HG03354 (cell line): Measurements from ENCODE around the gene TRAPPC2.
"Not testable (repeated sequence)": the region's sequence is repeated elsewhere in the genome, so short reads cannot be mapped to it uniquely, and the experiment has no call there.

Source experiments
- ATAC-seq: cut with Tn5 transposase; IDR thresholded peaks from one replicate; pipeline ENCODE4 v1.9.1; 2021; ENCODE audit warnings: mild to moderate bottlenecking; ENCODE audit not compliant: unreplicated experiment, poor library complexity, severe bottlenecking

TRAPPC2 gene

DNA sequence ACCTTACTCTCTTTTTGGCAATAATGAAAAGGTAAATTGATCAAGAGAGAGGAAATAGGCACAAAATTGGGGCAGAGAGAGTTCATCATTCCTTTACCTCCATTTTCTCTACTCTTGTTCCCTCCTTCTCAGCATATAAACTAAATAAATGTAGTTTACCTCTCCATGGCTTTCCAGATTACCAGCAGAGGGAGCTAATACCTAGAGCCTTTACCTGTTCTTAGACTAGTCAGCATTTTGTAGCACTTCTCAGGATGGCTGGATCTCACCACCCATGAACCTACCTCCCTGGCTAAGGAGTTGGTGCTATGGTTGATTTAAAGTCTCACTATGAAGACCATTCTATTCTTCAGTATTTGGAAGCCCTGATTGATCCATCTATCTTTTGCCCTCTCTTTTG, 15.8 kb upstream of the TRAPPC2 start:
- ATAC-seq = peak; percentile 40

DNA sequence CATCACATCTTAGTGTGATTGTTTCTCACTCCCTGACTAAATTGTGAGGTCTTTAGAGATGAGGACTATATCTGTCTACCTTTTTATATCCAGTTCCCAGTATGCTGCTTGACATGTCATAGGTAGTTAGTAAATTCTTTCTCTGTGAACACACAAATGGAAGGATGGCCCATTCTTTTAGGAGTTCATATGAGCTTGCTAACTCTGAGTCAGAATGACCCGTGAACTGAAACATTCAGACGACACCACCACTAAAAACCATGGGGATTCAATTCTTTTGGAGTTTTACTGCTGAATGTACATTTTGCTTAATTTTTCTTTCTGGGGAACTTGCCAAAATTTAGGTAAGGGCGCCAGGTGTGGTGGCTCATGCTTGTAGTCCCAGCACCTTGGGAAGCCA, 14.1 kb upstream of the TRAPPC2 start:
- ATAC-seq = no peak

DNA sequence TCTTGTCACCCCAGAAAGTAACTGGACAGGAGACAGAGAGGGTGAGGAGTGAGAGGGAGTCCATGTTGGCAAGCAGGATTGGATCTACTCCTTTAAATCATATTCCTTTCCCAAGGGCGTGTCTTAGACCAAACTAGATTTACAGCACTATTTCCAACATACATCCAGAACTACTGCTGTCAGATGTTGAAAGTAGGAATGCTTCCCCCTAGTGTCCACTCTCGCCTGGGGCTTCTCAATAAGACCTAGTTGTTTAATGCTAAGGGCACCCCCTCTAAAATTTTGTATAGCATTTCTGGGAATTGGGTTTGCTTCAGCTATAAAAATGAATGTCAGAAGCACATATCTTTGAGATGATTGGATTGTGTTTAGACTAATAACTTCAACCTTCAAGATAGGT, 13.4 kb upstream of the TRAPPC2 start:
- no peak for ATAC-seq

DNA sequence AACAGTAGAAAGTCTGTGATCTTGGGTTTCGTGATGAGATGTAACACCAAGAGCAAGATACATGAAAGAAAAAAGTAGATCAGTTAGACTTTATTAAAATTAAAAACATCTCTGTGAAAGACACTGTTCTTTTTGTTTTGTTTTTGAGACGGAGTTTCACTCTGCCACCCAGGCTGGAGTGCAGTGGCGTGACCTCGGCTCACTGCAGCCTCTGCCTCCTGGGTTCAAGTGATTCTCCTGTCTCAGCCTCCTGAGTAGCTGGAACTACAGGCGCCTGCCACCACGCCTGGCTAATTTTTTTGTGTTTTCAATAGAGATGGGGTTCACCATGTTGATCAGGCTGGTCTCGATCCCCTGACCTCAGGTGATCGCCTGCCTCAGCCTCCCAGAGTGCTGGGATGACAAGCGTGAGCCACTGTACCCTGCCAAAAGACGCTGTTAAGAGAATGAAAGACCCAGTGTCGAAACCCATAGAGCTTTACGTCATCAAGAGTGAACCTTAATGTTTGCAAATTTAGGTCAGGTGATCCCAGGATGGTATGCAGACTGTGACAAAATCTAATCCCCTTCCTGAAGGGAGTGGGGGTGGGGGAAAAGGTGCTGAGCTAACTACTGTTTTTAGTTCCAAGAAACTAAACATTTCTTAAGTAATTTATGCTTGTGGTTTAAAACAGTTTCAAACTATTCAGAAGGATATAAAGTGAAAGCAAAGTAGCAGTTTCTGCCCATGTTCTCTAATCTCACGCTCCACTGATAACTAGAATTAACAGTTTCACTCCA, 8.2 kb upstream of the TRAPPC2 start:
- ATAC-seq = peak; percentile 93

DNA sequence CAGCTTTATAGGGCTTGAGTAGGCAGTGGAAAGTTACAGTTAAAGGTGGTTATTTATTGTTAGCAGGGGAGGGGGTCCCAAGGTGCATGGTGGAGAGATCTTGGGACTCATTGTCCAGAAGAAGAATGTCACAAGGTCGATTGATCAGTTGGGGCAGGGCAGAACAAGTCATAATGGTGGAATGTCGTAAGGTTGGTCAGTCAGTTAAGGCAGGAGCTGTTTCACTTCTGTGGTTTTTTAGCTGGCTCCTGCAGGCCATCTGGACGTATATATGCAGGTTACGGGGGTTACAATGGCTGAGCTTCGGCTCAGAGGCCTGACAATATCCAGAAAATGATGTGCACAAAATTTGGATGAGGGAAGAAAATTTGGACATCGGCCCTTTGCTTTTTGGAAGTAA, 7.3 kb upstream of the TRAPPC2 start:
- ATAC-seq = no peak

DNA sequence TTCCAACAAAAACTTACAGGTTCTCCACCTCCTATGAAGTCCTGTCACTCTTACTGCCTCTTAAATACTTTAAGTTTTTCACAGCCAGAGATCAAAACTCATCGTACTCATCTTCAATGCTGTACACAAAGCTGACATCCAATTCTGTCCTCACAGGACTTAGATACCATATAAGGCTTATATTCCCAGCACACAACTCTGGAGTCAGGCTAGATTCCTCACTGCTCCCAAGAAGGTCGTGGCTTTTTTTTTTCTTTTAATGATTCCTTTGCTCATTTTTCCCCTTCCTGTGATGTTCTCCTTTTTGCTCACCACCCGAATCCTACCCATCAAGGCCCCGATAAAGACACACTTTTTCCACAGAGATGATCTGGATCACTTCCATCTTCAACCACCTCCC, 914 bp downstream of the TRAPPC2 start:
- ATAC-seq = no peak

DNA sequence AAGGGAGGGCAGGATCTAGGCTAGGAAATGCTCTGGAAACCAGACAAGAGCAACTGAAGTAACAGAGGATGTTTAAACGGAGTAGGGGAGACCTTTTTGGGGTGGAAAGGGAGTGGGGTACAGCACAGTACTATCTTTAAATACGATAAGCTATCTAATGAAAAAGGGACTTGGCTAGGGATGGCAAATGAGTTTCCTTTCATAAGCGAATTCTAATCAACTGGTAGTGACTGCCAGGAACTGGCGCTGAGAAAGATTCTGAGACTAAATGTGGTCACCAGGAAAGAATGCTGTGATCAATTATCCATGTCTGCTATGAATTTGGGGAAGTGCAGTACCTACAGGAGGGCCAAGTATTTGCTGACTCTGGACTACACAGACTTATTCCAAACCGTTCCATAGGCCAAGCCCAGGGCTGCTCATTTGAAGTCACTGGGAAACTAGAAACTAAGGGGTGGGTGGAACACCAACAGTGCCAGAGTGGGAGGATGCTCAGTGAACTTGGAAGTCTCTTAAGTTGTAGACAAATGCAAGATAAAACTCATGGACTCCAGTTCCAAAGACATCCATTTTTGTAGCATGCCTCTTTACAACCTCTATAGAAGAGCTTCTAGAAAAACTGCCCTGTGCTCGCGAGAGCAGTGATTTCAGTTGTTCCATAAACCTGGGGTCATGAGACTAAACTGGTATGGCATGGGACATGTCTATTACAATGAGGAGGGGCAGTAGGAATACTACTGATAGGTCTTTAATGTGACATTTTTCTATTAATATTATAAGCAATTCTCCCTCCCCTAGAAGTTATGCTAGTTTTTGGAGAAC, 2.0 kb downstream of the TRAPPC2 start:
- ATAC-seq = no peak

DNA sequence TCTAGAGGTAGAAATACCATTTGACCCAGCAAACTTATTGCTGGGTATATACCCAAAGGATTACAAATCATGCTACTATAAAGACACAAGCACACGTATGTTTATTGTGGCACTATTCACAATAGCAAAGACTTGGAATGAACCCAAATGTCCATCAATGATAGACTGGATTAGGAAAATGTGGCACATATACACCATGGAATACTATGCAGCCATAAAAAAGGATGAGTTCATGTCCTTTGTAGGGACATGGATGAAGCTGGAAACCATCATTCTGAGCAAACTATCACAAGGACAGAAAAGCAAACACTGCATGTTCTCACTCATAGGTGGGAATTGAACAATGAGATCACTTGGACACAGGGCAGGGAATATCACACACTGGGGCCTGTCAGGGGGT, 3.9 kb downstream of the TRAPPC2 start:
- ATAC-seq = not testable (repeated sequence)

DNA sequence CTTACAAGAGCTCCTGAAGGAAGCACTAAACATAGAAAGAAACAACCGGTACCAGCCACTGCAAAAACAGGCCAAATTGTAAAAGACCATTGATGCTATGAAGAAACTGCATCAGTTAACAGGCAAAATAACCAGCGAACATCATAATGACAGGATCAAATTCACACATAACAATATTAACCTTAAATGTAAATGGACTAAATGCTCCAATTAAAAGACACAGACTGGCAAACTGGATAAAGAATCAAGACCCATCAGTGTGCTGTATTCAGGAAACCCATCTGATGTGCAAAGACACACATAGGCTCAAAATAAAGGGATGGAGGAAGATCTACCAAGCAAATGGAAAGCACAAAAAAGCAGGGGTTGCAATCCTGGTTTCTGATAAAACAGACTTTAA, 7.8 kb downstream of the TRAPPC2 start:
- not testable (repeated sequence) for ATAC-seq

DNA sequence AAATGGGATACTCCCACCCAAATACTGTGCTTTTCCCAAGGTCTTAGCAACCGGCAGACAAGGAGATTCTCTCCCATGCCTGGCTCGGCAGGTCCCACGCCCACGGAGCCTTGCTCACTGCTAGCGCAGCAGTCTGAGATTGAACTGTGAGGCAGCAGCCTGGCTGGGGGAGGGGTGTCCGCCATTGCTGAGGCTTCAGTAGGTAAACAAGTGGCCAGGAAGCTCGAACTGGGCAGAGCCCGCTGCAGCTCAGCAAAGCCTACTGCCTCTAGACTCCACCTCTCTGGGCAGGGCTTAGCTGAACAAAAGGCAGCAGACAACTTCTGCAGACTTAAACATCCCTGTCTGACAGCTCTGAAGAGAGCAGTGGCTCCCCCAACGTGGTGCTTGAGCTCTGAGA, 9.5 kb downstream of the TRAPPC2 start:
- not testable (repeated sequence) for ATAC-seq

DNA sequence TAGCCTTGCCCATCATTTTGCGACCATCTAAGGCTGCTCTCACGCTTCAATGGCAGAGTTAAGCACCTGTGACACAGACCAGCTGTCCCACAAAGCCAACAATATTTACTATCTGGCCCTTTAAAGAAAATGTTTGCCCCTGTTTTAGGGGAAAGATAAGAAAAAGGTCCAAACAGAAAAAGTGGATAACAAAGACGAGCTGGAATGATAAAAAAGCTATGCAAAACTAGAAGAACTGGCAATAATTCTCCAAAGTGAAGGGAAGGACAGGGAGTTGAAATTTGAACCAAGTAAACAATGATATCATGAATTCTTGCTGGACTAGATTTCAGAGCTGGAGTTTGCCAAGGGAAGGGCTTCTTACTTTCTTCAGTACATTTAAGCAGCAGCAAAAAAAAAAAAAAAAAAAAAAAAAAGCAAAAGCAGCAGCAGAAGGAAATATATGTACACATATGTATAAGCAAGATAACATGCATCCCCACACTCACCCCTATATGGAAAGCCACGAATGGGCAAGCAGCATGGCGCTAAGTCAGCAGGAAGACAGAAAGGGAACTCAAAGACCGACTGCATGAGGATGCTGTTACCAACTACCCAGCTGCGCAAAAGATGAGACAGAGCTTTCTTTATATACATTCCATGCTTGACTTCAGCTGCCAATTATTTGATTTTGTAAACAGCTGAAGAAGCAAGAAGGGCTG, 12.5 kb downstream of the TRAPPC2 start:
- no peak for ATAC-seq

DNA sequence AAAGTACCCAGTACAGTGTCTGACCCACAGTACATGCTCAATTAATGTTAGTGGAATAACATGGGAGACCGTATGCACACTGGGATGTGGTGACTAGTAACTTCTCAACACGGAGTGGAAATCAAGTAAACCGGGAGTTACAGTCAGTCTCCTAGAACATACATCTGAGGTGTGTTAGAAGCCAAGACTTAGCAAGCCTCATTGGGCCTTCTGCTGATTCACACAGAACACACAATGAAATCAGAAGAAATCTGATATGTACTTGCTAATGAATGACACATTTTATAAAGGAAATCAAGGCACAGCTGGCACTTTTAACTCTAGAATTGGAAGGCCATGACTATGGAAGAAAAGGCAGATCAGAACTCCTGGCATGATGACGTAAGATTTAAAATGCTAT, 13.0 kb downstream of the TRAPPC2 start:
- no peak for ATAC-seq

DNA sequence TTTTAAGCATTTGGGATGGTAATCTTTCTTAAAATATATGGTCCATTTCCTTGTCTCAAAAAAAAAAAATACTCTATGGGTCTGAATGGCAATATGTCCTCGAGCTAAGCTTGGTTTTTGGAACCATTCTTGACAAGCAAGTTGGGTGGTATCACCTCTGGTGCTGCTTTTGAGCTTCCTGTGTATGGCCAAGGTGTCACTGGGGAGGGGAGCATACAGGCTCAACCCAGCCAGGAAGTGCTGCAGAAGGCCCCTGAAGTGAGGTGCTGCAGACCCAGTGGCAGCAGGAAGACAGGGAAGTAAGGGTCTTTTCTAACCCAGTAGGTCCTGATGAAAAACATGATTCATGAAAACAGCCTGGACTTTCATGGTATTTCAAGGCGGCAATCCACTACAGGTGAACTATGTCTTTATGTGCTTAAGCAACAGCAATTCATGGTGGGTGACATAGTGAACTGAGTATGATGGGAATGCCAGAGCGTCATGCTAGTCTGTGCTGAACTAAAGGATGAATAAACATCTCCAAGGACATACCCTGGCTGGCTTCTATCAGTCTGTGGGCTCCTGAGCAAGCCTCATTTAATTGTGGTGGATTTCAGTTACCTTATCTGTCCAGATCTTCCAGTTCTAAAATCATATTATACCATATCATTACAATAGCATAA, 15.1 kb downstream of the TRAPPC2 start:
- ATAC-seq = no peak

DNA sequence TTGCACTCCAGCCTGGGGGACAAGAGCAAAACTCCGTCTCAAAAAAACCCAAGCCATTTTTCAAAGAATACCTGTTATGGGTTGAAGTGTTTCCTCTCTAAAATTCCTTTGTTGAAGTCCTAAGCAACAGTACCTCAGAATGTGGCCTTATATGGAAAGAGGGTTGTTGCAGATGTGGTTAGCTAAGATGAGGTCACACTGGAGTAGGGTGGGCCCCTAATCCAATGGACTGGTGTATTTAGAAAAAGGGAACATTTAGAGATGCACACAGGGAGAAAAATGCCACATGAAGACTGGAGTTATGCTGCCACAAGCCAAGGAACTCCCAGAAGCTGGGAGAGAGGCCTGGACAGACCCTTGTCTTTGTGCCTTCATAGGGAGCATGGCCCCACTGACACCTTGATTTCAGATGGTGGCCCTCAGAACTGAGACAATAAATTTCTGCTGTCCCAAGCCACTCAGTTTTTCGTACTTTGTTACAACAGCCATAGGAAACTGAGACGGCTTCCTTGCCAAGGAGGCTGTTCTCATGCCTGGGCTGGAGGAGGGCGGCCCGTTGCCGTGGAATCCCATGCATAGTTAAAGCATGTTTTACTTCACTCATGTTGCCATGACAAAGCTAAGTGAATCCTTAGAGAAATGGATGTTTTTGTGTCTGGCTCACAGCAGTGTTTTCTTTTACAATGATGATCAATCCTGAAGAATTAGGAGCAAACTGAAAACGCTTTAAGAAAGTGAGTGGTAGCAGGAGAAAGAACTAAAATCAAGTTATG, 16.5 kb downstream of the TRAPPC2 start:
- no peak for ATAC-seq

DNA sequence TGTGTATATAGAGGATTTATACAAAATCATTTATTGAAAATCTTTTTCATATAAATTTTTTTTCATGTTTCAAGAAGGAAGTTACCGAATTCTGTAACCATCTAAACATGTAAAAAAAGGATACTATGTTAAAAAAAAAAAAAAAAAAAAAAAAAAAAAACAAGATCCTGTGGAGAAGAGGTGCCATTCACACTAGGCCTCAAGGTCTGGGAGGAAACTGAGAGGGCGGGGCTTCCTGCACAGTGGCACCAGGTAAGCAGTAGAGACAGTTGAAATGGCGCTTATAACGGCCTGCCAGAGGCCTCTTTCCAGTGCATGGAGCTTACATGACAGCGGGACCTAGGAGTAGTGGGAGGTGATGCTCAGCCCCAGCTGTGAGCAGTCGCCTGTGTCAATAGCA, 17.5 kb downstream of the TRAPPC2 start:
- no peak for ATAC-seq

DNA sequence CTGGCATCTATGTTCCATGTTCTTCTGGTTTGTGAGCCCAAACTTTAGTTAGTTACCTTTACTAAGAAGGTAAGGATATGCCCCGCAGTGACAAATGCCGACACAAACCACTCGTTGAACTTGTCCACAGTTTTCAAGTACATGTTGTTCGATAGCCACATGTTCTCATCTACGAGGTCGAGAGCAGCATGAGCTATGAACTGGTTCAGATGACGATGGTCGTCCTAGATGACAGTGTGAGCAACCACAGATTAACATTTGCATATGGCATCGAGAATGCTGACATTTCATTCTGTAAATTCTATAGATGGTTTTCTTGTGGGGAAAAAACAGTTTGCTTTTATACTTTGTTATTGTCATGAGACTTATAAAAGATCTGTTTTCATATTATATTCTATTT, 18.0 kb downstream of the TRAPPC2 start:
- ATAC-seq = no peak

DNA sequence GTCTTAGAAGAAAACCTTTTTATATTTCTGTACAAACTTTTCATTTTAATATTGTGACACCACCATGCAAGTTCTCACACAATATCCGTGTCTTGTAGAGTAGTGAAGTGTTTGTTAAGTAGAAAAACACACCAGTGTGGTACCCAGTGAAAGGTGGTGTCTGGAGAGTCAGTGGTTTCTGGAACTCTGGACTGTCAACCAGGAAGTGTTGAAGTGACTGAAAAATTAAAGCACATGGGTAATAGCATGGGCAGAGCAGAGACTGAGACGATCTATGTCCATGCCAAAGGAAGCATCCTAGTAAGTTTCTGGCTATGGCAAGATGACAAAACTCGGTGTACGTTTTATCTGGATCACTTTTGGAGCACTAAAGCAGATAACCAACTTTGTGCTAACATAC, 23.3 kb downstream of the TRAPPC2 start:
- no peak for ATAC-seq

DNA sequence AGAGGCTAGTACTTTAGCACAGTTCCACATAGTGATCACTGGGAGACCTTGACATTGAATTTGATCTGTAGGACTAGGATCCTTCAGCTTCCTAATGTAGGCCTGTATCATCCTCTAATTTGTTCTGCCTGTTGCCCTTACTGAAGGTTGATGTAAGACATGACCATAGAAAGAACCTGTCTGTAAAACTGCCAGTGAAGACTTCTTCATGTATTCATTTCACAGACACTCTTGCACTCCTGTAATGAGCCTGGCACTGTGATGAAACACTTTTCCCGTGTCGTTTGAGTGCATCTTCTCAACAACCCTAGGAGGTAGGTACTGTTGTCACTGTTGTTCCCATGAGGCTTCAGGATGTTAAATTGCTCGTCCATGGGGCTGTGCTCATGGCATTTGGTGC, 30.8 kb downstream of the TRAPPC2 start:
- ATAC-seq = no peak

DNA sequence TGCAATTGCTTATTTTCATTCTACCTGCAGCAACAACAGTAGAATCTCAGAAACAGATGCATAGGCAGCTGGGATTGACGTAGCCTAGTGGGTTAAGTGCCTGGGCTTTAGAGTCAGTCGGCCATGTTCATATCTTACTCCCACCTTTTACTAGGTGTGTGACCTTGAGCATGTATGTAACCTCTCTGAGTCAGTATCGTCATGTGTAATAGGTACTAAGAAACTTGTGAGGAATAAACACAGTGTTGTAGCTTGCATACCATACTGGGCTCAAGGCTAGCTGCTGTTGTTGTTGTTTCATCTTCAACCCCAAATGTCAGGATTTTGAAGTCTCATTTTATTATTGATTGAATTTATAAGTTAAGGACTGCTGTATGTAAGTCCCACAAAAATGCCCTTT, 31.3 kb downstream of the TRAPPC2 start:
- no peak for ATAC-seq
